ENCODE data around the gene CFAP299. TPM values are rescaled to one million over a fixed set of nuclear protein-coding genes. Genes with fewer than 3 reads are reported as not detected.

Gene CFAP299
- total RNA-seq, 2 donors from 2014 or later: not detected

DNA sequence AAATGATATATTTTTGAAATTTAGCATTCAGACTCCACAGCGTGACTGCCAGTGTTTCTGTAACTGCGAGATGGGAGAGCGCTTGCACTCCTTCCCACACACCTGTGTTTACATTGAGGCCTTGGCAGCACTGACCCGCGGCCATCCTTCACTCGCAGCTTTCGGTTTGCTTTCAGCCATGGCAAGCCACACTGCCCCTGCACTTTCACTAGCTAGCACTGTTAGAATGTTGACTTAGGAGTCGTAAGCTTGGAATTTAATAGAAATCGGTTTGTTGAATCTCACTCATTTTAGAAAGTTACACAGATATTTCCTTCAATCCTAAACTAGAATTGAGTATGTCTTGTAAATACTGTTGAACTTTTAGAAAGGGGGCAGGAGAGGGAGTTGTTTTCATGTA is 136.2 kb downstream of the CFAP299 start:
- Mint-ChIP-seq H3K4me1 (peaks cover 19% of the 10 kb centered on the region), H3K9me3 (no peaks in the 10 kb centered on the region), H3K36me3 (ENCODE audit: low read depth) (no peaks in the 10 kb centered on the region), H3K27me3 (ENCODE audit: insufficient read depth) (no peaks in the 10 kb centered on the region), H3K27ac (no peak overlapping the region), H3K4me3 (no peak overlapping the region)
- Histone ChIP-seq H3K36me3 (ENCODE audit: control insufficient read depth, insufficient read depth, low read length) (no peaks in the 10 kb centered on the region), H3K4me1 (ENCODE audit: control insufficient read depth, insufficient read depth, low read length) (no peaks in the 10 kb centered on the region), H3K9me3 (ENCODE audit: control insufficient read depth, low read length) (no peaks in the 10 kb centered on the region), H3K4me3 (ENCODE audit: low read length) (no peak overlapping the region), H3K27me3 (ENCODE audit: control insufficient read depth, insufficient read depth, low read length, poor library complexity, severe bottlenecking) (peaks cover 22% of the 10 kb centered on the region), H3K27ac (ENCODE audit: low read depth, low read length) (no peak overlapping the region), H3K9ac (ENCODE audit: extremely low read depth, low read length, poor library complexity, severe bottlenecking) (no peak overlapping the region)
- 24 to 30% methylated on average over 6 to 9 of the region's 9 CpGs for WGBS, 2 experiments (ENCODE audit: insufficient coverage in 1 of 2, insufficient read length in 1 of 2)
- TF ChIP-seq CTCF (conservative IDR thresholded peaks at IDR 0.05): no peak
- DNase-seq: peak; percentile 83

DNA sequence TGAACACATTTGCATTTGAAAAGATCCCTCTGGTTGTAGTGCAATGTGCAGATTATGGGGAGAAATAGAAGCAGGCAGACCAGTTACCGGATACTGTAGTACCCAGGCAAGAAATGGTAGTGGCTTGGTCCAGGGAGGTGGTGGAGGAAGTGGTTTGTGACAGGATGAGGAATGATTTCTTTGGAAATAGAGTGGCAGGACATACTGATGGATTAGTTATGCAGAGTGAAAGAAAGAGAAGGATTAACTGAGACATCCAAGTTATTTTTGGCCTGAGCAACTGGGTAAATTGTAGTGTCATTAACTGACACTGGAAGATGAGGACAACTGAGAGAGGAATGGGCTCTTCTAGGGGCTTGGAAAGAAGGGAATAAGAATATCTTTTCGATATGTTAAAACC is 139.7 kb downstream of the CFAP299 start:
- no peak overlapping the region for H3K27ac Mint-ChIP-seq
- no peaks in the 10 kb centered on the region for H3K9me3 Mint-ChIP-seq
- Histone ChIP-seq H3K27me3 (ENCODE audit: control insufficient read depth, insufficient read depth, low read length, poor library complexity, severe bottlenecking) (peaks cover 8% of the 10 kb centered on the region), H3K4me3 (ENCODE audit: low read length) (no peak overlapping the region), H3K9me3 (ENCODE audit: control insufficient read depth, low read length) (no peaks in the 10 kb centered on the region), H3K4me1 (ENCODE audit: control insufficient read depth, insufficient read depth, low read length) (no peaks in the 10 kb centered on the region), H3K36me3 (ENCODE audit: control insufficient read depth, insufficient read depth, low read length) (no peaks in the 10 kb centered on the region), H3K27ac (ENCODE audit: low read depth, low read length) (no peak overlapping the region), H3K9ac (ENCODE audit: extremely low read depth, low read length, poor library complexity, severe bottlenecking) (no peak overlapping the region)
- H3K4me3 Mint-ChIP-seq: no peak overlapping the region
- H3K27me3 Mint-ChIP-seq (ENCODE audit: insufficient read depth): no peaks in the 10 kb centered on the region
- H3K4me1 Mint-ChIP-seq: peaks cover 10% of the 10 kb centered on the region
- 87 to 90% methylated on average over 2 of the region's 2 CpGs for WGBS, 2 experiments (ENCODE audit: insufficient coverage in 1 of 2, insufficient read length in 1 of 2)
- no peak for DNase-seq
- no peak for TF ChIP-seq CTCF (conservative IDR thresholded peaks at IDR 0.05)
- H3K36me3 Mint-ChIP-seq (ENCODE audit: low read depth): no peaks in the 10 kb centered on the region

- H3K9me3 ChIP-seq (ENCODE audit: control insufficient read depth, low read length): no peaks in the 10 kb centered on the region
- Mint-ChIP-seq H3K9me3 (no peaks in the 10 kb centered on the region), H3K36me3 (ENCODE audit: low read depth) (no peaks in the 10 kb centered on the region), H3K4me3 (no peak overlapping the region), H3K4me1 (peaks cover 8% of the 10 kb centered on the region), H3K27me3 (ENCODE audit: insufficient read depth) (no peaks in the 10 kb centered on the region), H3K27ac (no peak overlapping the region)
- peaks cover 8% of the 10 kb centered on the region for H3K27me3 ChIP-seq (ENCODE audit: control insufficient read depth, insufficient read depth, low read length, poor library complexity, severe bottlenecking)
- no peak overlapping the region for H3K4me3 ChIP-seq (ENCODE audit: low read length)
- DNase-seq: no peak
- H3K36me3 ChIP-seq (ENCODE audit: control insufficient read depth, insufficient read depth, low read length): no peaks in the 10 kb centered on the region
- no peak for TF ChIP-seq CTCF (conservative IDR thresholded peaks at IDR 0.05)
- 92 to 97% methylated on average over 3 of the region's 3 CpGs for WGBS, 2 experiments (ENCODE audit: insufficient coverage in 1 of 2, insufficient read length in 1 of 2)
- H3K4me1 ChIP-seq (ENCODE audit: control insufficient read depth, insufficient read depth, low read length): no peaks in the 10 kb centered on the region
- H3K27ac ChIP-seq (ENCODE audit: low read depth, low read length): no peak overlapping the region
- no peak overlapping the region for H3K9ac ChIP-seq (ENCODE audit: extremely low read depth, low read length, poor library complexity, severe bottlenecking)
These were observed 140.3 kb downstream of the CFAP299 start for GRCh38 chr4:80475798-80476197.

Data from endodermal cell (in vitro differentiated cells).